ENCODE results near the gene SLC40A1.

The SLC40A1 gene

DNA sequence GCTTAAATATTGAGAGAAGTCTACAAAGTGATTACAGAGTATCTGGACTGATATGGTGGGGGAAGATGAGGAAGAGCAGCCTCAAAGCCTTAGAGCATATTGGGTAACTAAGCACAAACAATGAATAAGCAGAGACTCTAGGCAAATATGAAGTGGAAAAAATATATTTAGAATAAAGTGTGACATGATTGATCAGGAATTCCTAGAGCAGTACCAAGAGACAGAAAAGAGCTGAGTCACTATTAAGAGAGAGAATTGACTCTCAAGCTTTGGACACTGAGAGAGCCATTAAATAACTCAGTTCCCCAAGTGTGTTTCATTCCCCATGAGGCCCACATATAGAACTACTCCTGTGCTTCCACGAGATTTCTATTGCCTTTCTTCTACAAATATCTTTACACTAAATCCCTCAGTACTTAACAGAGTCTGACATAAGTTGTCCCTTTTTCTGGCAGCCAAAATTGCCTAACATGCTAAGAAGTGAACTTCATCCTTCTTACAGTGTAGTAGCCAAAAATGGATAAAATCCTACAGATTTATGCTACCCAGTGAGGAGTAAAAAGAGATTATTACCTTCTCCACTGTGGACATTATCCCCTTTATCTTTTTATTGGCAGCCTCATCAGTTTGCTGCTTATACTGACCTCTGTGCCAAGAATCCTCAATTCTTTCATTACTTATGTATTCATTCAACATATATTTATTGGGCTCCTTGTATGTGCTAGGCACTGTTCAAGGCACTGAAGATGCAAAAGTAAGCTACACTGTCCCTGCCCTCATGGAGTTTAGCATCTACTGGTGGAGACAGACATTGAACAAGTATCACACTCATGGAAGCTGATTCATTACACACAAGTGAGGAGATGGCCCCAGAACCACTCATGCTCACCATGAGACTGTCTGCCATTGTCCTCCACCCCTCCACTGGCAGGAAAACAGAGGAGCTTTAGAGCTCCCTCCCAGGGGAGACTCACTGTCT, 45.4 kb downstream of the SLC40A1 start:
- peak overlapping the region; percentile 68 for H3K9ac ChIP-seq (ENCODE audit: low read length)

GRCh38 chr2:189533288-189534035, 47.1 kb downstream of the SLC40A1 start:
- H3K9me3 ChIP-seq (ENCODE audit: control insufficient read depth, low read length) = no peaks in the 10 kb centered on the region
- H3K27me3 ChIP-seq (replicated peaks; ENCODE audit: control insufficient read depth, insufficient read depth, low read length) = no peaks in the 10 kb centered on the region
- DNase-seq (ENCODE audit: low read depth) = no peak
- H3K4me3 ChIP-seq (ENCODE audit: low read length) = no peak overlapping the region
- no peaks in the 10 kb centered on the region for H3K36me3 ChIP-seq (ENCODE audit: control insufficient read depth, insufficient read depth, low read length, severe bottlenecking)
- H3K4me1 ChIP-seq (ENCODE audit: control insufficient read depth, insufficient read depth, low read length) = peaks cover 29% of the 10 kb centered on the region
- peak overlapping the region; percentile 68 for H3K9ac ChIP-seq (ENCODE audit: low read length)

More for the DNA sequence above, 45.4 kb downstream of the SLC40A1 start:
- H3K9me3 ChIP-seq (ENCODE audit: control insufficient read depth, low read length) = no peaks in the 10 kb centered on the region
- DNase-seq (ENCODE audit: low read depth) = peak; percentile 76
- H3K4me3 ChIP-seq (ENCODE audit: low read length) = peak overlapping the region; percentile 29
- no peaks in the 10 kb centered on the region for H3K27me3 ChIP-seq (replicated peaks; ENCODE audit: control insufficient read depth, insufficient read depth, low read length)
- peaks cover 28% of the 10 kb centered on the region for H3K4me1 ChIP-seq (ENCODE audit: control insufficient read depth, insufficient read depth, low read length)
- no peaks in the 10 kb centered on the region for H3K36me3 ChIP-seq (ENCODE audit: control insufficient read depth, insufficient read depth, low read length, severe bottlenecking)

DNA sequence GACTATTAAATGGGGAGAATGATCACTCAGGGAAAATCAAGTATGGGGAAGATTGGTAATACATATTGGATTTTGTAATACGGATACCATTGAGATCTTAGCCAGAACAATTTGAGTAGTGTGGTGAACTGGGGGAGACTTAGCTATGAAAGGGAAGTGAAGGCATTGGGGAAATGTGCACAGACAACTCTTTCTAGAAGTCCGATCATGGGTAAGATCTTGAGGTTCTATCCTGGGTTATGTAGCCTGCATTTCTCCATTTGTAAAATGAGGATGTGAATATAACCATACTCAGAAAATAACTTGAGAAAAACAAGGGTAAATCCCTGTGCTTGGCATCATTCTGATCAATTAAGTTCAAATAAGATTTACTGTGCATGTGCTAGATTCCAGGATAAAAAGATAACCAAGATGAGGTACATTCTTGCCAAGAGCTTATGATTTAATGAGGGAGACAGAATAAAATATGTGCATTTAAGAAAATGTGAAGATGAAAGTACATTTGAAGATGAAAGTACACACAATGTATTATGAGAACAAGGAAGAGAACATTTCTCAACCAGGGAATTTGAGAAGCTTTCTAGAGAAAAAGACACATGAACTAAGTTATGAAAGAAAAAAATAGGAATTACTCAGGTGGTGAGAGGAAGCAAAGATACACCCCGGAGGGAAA, 49.5 kb downstream of the SLC40A1 start:
- no peaks in the 10 kb centered on the region for H3K36me3 ChIP-seq (ENCODE audit: control insufficient read depth, insufficient read depth, low read length, severe bottlenecking)
- no peaks in the 10 kb centered on the region for H3K27me3 ChIP-seq (replicated peaks; ENCODE audit: control insufficient read depth, insufficient read depth, low read length)
- H3K9me3 ChIP-seq (ENCODE audit: control insufficient read depth, low read length) = no peaks in the 10 kb centered on the region
- peak; percentile 30 for DNase-seq (ENCODE audit: low read depth)
- no peak overlapping the region for H3K4me3 ChIP-seq (ENCODE audit: low read length)
- no peak overlapping the region for H3K9ac ChIP-seq (ENCODE audit: low read length)
- H3K4me1 ChIP-seq (ENCODE audit: control insufficient read depth, insufficient read depth, low read length) = peaks cover 48% of the 10 kb centered on the region

DNA sequence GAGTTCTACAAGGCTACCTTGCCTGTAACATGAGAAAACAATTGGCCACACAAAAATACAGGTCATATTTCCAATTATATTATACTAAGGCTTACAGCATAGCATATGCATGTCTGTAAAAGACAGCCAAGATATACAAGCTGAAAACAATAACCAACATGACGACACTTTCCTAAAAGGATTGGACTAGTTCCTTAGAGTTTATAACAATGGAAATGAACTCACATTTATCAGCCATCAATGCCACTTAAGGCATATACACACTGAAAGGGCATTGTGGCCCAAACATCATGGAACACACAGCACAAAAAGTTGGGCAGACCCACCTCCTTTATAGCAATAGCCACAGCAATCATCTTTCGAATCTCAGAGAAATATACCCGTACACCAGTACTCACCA, 52.0 kb downstream of the SLC40A1 start:
- DNase-seq (ENCODE audit: low read depth) = no peak
- H3K27me3 ChIP-seq (replicated peaks; ENCODE audit: control insufficient read depth, insufficient read depth, low read length) = no peaks in the 10 kb centered on the region
- H3K4me1 ChIP-seq (ENCODE audit: control insufficient read depth, insufficient read depth, low read length) = peaks cover 26% of the 10 kb centered on the region
- no peaks in the 10 kb centered on the region for H3K36me3 ChIP-seq (ENCODE audit: control insufficient read depth, insufficient read depth, low read length, severe bottlenecking)
- no peak overlapping the region for H3K9ac ChIP-seq (ENCODE audit: low read length)
- no peak overlapping the region for H3K4me3 ChIP-seq (ENCODE audit: low read length)
- H3K9me3 ChIP-seq (ENCODE audit: control insufficient read depth, low read length) = no peaks in the 10 kb centered on the region

GRCh38 chr2:189527812-189528592, 52.6 kb downstream of the SLC40A1 start:
- H3K27me3 ChIP-seq (replicated peaks; ENCODE audit: control insufficient read depth, insufficient read depth, low read length) = no peaks in the 10 kb centered on the region
- peaks cover 24% of the 10 kb centered on the region for H3K4me1 ChIP-seq (ENCODE audit: control insufficient read depth, insufficient read depth, low read length)
- DNase-seq (ENCODE audit: low read depth) = peak; percentile 17
- H3K36me3 ChIP-seq (ENCODE audit: control insufficient read depth, insufficient read depth, low read length, severe bottlenecking) = no peaks in the 10 kb centered on the region
- no peaks in the 10 kb centered on the region for H3K9me3 ChIP-seq (ENCODE audit: control insufficient read depth, low read length)
- H3K4me3 ChIP-seq (ENCODE audit: low read length) = no peak overlapping the region
- peak overlapping the region; percentile 58 for H3K9ac ChIP-seq (ENCODE audit: low read length)

- Histone ChIP-seq H3K9me3 (ENCODE audit: control insufficient read depth, low read length) (no peaks in the 10 kb centered on the region), H3K4me1 (ENCODE audit: control insufficient read depth, insufficient read depth, low read length) (peaks cover 32% of the 10 kb centered on the region), H3K36me3 (ENCODE audit: control insufficient read depth, insufficient read depth, low read length, severe bottlenecking) (no peaks in the 10 kb centered on the region), H3K9ac (ENCODE audit: low read length) (peak overlapping the region; percentile 58), H3K4me3 (ENCODE audit: low read length) (peak overlapping the region; percentile 24), H3K27me3 (replicated peaks; ENCODE audit: control insufficient read depth, insufficient read depth, low read length) (no peaks in the 10 kb centered on the region)
- no peak for DNase-seq (ENCODE audit: low read depth)
Measured at GRCh38 chr2:189527041-189527750, 53.4 kb downstream of the SLC40A1 start.

DNA sequence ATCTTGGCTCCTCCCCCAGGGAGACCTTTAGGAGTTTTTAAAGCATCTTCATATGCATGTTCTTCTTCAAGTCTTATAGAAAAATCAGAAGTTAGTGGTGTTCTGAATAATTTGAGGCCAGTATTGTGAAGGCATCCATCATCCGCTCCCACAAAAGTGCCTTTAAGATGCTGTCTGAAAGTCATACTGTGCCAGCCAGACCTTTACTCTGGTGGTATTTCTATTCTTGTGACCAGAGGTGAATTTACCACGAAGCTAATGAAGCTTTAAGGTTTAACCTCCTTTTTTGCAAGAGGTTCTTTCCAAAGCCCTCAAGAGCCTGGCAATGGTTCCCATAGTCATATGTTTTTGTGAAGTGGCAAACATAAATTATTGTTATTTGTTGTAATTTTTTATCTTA, 54.3 kb downstream of the SLC40A1 start:
- DNase-seq (ENCODE audit: low read depth) = no peak
- Histone ChIP-seq H3K4me3 (ENCODE audit: low read length) (no peak overlapping the region), H3K36me3 (ENCODE audit: control insufficient read depth, insufficient read depth, low read length, severe bottlenecking) (no peaks in the 10 kb centered on the region), H3K4me1 (ENCODE audit: control insufficient read depth, insufficient read depth, low read length) (peaks cover 38% of the 10 kb centered on the region), H3K27me3 (replicated peaks; ENCODE audit: control insufficient read depth, insufficient read depth, low read length) (no peaks in the 10 kb centered on the region), H3K9me3 (ENCODE audit: control insufficient read depth, low read length) (no peaks in the 10 kb centered on the region), H3K9ac (ENCODE audit: low read length) (no peak overlapping the region)

DNA sequence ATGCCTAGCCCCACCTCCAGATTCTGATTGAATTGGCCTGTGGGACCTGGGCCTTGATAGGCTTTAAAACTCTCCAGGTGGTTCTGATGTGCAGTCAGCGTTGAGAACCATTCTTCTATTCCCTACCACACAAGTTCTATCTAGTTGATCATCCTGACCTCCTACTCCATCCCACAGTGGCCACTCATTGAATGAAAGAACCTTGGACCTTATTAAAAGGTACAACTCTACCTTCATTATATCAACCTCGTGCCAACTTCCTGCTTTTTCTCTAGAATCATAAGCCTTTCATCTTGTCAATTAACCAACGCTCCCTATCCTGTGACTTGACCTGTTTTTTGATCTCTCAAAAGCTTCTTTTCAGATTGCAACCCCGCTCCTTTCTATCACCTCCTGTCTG, 55.8 kb downstream of the SLC40A1 start:
- Histone ChIP-seq H3K9me3 (ENCODE audit: control insufficient read depth, low read length) (no peaks in the 10 kb centered on the region), H3K4me1 (ENCODE audit: control insufficient read depth, insufficient read depth, low read length) (peaks cover 42% of the 10 kb centered on the region), H3K4me3 (ENCODE audit: low read length) (no peak overlapping the region), H3K36me3 (ENCODE audit: control insufficient read depth, insufficient read depth, low read length, severe bottlenecking) (no peaks in the 10 kb centered on the region), H3K9ac (ENCODE audit: low read length) (no peak overlapping the region), H3K27me3 (replicated peaks; ENCODE audit: control insufficient read depth, insufficient read depth, low read length) (no peaks in the 10 kb centered on the region)
- no peak for DNase-seq (ENCODE audit: low read depth)

- Histone ChIP-seq H3K4me1 (ENCODE audit: control insufficient read depth, insufficient read depth, low read length) (peaks cover 42% of the 10 kb centered on the region), H3K9ac (ENCODE audit: low read length) (peak overlapping the region; percentile 48), H3K36me3 (ENCODE audit: control insufficient read depth, insufficient read depth, low read length, severe bottlenecking) (no peaks in the 10 kb centered on the region), H3K9me3 (ENCODE audit: control insufficient read depth, low read length) (no peaks in the 10 kb centered on the region), H3K27me3 (replicated peaks; ENCODE audit: control insufficient read depth, insufficient read depth, low read length) (no peaks in the 10 kb centered on the region), H3K4me3 (ENCODE audit: low read length) (peak overlapping the region; percentile 11)
- DNase-seq (ENCODE audit: low read depth) = peak; percentile 31
Measured at GRCh38 chr2:189522435-189523151, 58.0 kb downstream of the SLC40A1 start.
